Muscle layer of colon (tissue), 2 donors: ENCODE measurements around the gene OVCA2.

Experiments
- H3K27ac ChIP-seq: one replicate; pipeline ENCODE4 v1.7.0; 2013; ENCODE audit warnings: low read depth, mild to moderate bottlenecking, low read length, moderate library complexity
- H3K27me3 ChIP-seq, 2 donors: one replicate each; pipeline ENCODE4 v1.7.0; 2013; ENCODE audit warnings: low read length in 2 of 2, mild to moderate bottlenecking in 2 of 2; ENCODE audit not compliant: insufficient read depth in 2 of 2, control insufficient read depth in 1 of 2
- H3K36me3 ChIP-seq: one replicate; pipeline ENCODE4 v1.7.0; 2013; ENCODE audit warnings: mild to moderate bottlenecking, low read length; ENCODE audit not compliant: insufficient read depth
- H3K4me1 ChIP-seq: one replicate; pipeline ENCODE4 v1.7.0; 2013; ENCODE audit warnings: mild to moderate bottlenecking, low read length; ENCODE audit not compliant: insufficient read depth
- H3K4me3 ChIP-seq, 2 donors: one replicate each; pipeline ENCODE4 v1.7.0; 2013; ENCODE audit warnings: low read length in 2 of 2, low read depth in 1 of 2, mild to moderate bottlenecking in 1 of 2, moderate library complexity in 1 of 2
- H3K9ac ChIP-seq: one replicate; pipeline ENCODE4 v1.7.0; 2013; ENCODE audit warnings: low read length
- H3K9me3 ChIP-seq: one replicate; pipeline ENCODE4 v1.7.0; 2013; ENCODE audit warnings: mild to moderate bottlenecking, low read length
- donor health status: abdominal sarcoma.
- donor health status: Adenocarcinoma of cecum.

OVCA2 gene

GRCh38 chr17:2017274-2017941 lies 24.4 kb upstream of the OVCA2 start:
- Histone ChIP-seq H3K9ac (no peak overlapping the region), H3K9me3 (no peaks in the 10 kb centered on the region), H3K4me1 (no peaks in the 10 kb centered on the region), H3K36me3 (no peaks in the 10 kb centered on the region), H3K27ac (no peak overlapping the region), H3K27me3 (peaks cover 0 to 15% of the 10 kb centered on the region in 2 donors), H3K4me3 (no peak overlapping the region)

GRCh38 chr17:2018716-2019510 lies 22.9 kb upstream of the OVCA2 start:
- Histone ChIP-seq H3K4me3 (no peak overlapping the region), H3K9me3 (no peaks in the 10 kb centered on the region), H3K9ac (no peak overlapping the region), H3K27me3 (peaks cover 0 to 28% of the 10 kb centered on the region in 2 donors), H3K4me1 (no peaks in the 10 kb centered on the region), H3K36me3 (no peaks in the 10 kb centered on the region), H3K27ac (no peak overlapping the region)

- Histone ChIP-seq H3K4me1 (peaks cover 7% of the 10 kb centered on the region), H3K9ac (no peak overlapping the region), H3K36me3 (no peaks in the 10 kb centered on the region), H3K4me3 (no peak overlapping the region), H3K27me3 (peaks cover 0 to 36% of the 10 kb centered on the region in 2 donors), H3K9me3 (no peaks in the 10 kb centered on the region), H3K27ac (no peak overlapping the region)
Observed at GRCh38 chr17:2019723-2020122, 22.1 kb upstream of the OVCA2 start.

- H3K27me3 ChIP-seq = peaks cover 0 to 46% of the 10 kb centered on the region in 2 donors
- no peaks in the 10 kb centered on the region for H3K9me3 ChIP-seq
- H3K9ac ChIP-seq = no peak overlapping the region
- no peaks in the 10 kb centered on the region for H3K36me3 ChIP-seq
- H3K27ac ChIP-seq = no peak overlapping the region
- H3K4me3 ChIP-seq = no peak overlapping the region
- peaks cover 9% of the 10 kb centered on the region for H3K4me1 ChIP-seq
Observed at GRCh38 chr17:2020721-2021120, 21.1 kb upstream of the OVCA2 start.

GRCh38 chr17:2022647-2023240 lies 19.1 kb upstream of the OVCA2 start:
- Histone ChIP-seq H3K27ac (no peak overlapping the region), H3K36me3 (no peaks in the 10 kb centered on the region), H3K4me1 (peaks cover 16% of the 10 kb centered on the region), H3K4me3 (no peak overlapping the region), H3K27me3 (peaks cover 8 to 56% of the 10 kb centered on the region in 2 donors), H3K9ac (no peak overlapping the region), H3K9me3 (no peaks in the 10 kb centered on the region)

GRCh38 chr17:2023256-2023655 lies 18.6 kb upstream of the OVCA2 start:
- Histone ChIP-seq H3K27ac (no peak overlapping the region), H3K9ac (no peak overlapping the region), H3K4me3 (no peak overlapping the region), H3K9me3 (no peaks in the 10 kb centered on the region), H3K36me3 (no peaks in the 10 kb centered on the region), H3K4me1 (peaks cover 16% of the 10 kb centered on the region), H3K27me3 (peaks cover 9 to 50% of the 10 kb centered on the region in 2 donors)

- H3K9me3 ChIP-seq = no peaks in the 10 kb centered on the region
- peaks cover 16% of the 10 kb centered on the region for H3K4me1 ChIP-seq
- peak overlapping the region; percentile 35 to 50 for H3K4me3 ChIP-seq
- peaks cover 9 to 53% of the 10 kb centered on the region in 2 donors for H3K27me3 ChIP-seq
- H3K27ac ChIP-seq = no peak overlapping the region
- H3K36me3 ChIP-seq = no peaks in the 10 kb centered on the region
- no peak overlapping the region for H3K9ac ChIP-seq
Observed at GRCh38 chr17:2023692-2024571, 17.9 kb upstream of the OVCA2 start.

GRCh38 chr17:2024572-2025219 lies 17.1 kb upstream of the OVCA2 start:
- Histone ChIP-seq H3K27me3 (peaks cover 9 to 55% of the 10 kb centered on the region in 2 donors), H3K36me3 (no peaks in the 10 kb centered on the region), H3K9me3 (no peaks in the 10 kb centered on the region), H3K4me1 (peaks cover 18% of the 10 kb centered on the region), H3K9ac (no peak overlapping the region), H3K4me3 (peak overlapping the region; percentile 41 to 50), H3K27ac (no peak overlapping the region)

- no peak within 1 kb of the TSS for H3K9ac ChIP-seq
- H3K27me3 ChIP-seq = peaks cover 9 to 55% of the 10 kb centered on the region in 2 donors
- H3K4me1 ChIP-seq = peaks cover 19% of the 10 kb centered on the region
Observed at GRCh38 chr17:2025220-2025621, 16.6 kb upstream of the OVCA2 start, which contains the start of gene RTN4RL1. TSS of gene RTN4RL1 (minus strand) at chr17:2025334. CDS start at chr17:2024865, 469 bp downstream.

GRCh38 chr17:2025622-2026309 lies 16.1 kb upstream of the OVCA2 start:
- Histone ChIP-seq H3K9me3 (no peaks in the 10 kb centered on the region), H3K4me3 (peak overlapping the region; percentile 34 to 41), H3K9ac (no peak overlapping the region), H3K36me3 (no peaks in the 10 kb centered on the region), H3K27me3 (peaks cover 9 to 55% of the 10 kb centered on the region in 2 donors), H3K4me1 (peaks cover 22% of the 10 kb centered on the region), H3K27ac (no peak overlapping the region)

More at GRCh38 chr17:2025220-2025621, 16.6 kb upstream of the OVCA2 start, which contains the start of gene RTN4RL1:
- no peaks in the 10 kb centered on the region for H3K9me3 ChIP-seq
- H3K27ac ChIP-seq = no peak within 1 kb of the TSS
- H3K36me3 ChIP-seq = no peaks in the 10 kb centered on the region
- H3K4me3 ChIP-seq = peak within 1 kb of the TSS; percentile 41 to 50
